GM12878 (cell line): ENCODE results near the gene ALKBH1. TPM values are rescaled to one million over a fixed set of nuclear protein-coding genes. Genes with fewer than 3 reads are reported as not detected.

Experiments
- ATAC-seq: fragments of 200-7000 bp; cut with Tn5 transposase; 3 replicates; pipeline ENCODE4 v1.9.1; 2020; ENCODE audit warnings: mild to moderate bottlenecking, moderate library complexity
- BruUV-seq: library from RNA; stranded (reverse); fragments of 400-500 nt; replicated peaks from 2 replicates; lab custom pipeline; 2021; lab: Mats Ljungman, UMichigan
- CTCF ChIA-PET: fragments of 300-600 bp; sonication (Branson Sonifier 250); formaldehyde crosslinking; extraction: SDS; loops from one replicate; lab custom pipeline; 2021; ENCODE audit warnings: inconsistent platforms; lab: Yijun Ruan, JAX
- POLR2A ChIA-PET: fragments of 350-600 bp; formaldehyde crosslinking; extraction: SDS; loops from one replicate; lab custom pipeline; 2021; ENCODE audit warnings: inconsistent platforms; lab: Charles Lee
- RAD21 ChIA-PET: fragments of 300-600 bp; sonication (Branson Sonifier 250); formaldehyde crosslinking; loops from one replicate; lab custom pipeline; 2023; ENCODE audit warnings: antibody characterized with exemption; ENCODE audit not compliant: unreplicated experiment; lab: Charles Lee
- SMC1A ChIA-PET: fragments of 300-600 bp; sonication (Branson Sonifier 250); formaldehyde crosslinking; loops from one replicate; lab custom pipeline; 2023; ENCODE audit not compliant: unreplicated experiment, uncharacterized antibody; lab: Charles Lee
- DNase-seq: peaks from one replicate; pipeline ENCODE4 v3.0.0-alpha.2; 2011; ENCODE audit warnings: low read depth, low spot score
- FAIRE-seq: peaks from 3 replicates; lab custom pipeline; 2011; peaks lifted over from hg19 to GRCh38; lab: Jason Lieb, UNC
- H2AFZ ChIP-seq: 2 replicates; pipeline ENCODE4 v1.6.0; 2011; ENCODE audit warnings: low read depth, low read length, control low read depth; ENCODE audit not compliant: control insufficient read depth
- H3K27ac ChIP-seq: 2 replicates; pipeline ENCODE4 v1.5.1; 2011; ENCODE audit warnings: control low read depth; ENCODE audit not compliant: control insufficient read depth, insufficient read depth
- H3K27me3 ChIP-seq, 2 experiments: replicated peaks in 1 of 2; 2 replicates each; pipeline versions ENCODE4 v1.6.0 to v1.6.1; 2011; ENCODE audit warnings: low read length in 1 of 2; ENCODE audit not compliant: control insufficient read depth in 2 of 2, insufficient read depth in 2 of 2
- H3K36me3 ChIP-seq, 2 experiments: 2 replicates each; pipeline ENCODE4 v1.5.1; 2011; ENCODE audit warnings: low read length in 1 of 2; ENCODE audit not compliant: control insufficient read depth in 2 of 2, insufficient read depth in 2 of 2
- H3K4me1 ChIP-seq: 2 replicates; pipeline ENCODE4 v1.6.1; 2011; ENCODE audit warnings: mild to moderate bottlenecking, low read length, moderate library complexity, mixed read lengths; ENCODE audit not compliant: control insufficient read depth, insufficient read depth
- H3K4me2 ChIP-seq: 2 replicates; pipeline ENCODE4 v1.6.0; 2011; ENCODE audit warnings: control low read depth; ENCODE audit not compliant: control insufficient read depth, insufficient read depth
- H3K4me3 ChIP-seq: fragments of 200-600 bp; sonication (generic); 2 replicates; pipeline ENCODE4 v1.5.1; 2016
- H3K79me2 ChIP-seq: 2 replicates; pipeline ENCODE4 v1.6.0; 2011; ENCODE audit warnings: low read length; ENCODE audit not compliant: control insufficient read depth, insufficient read depth
- H3K9ac ChIP-seq: 2 replicates; pipeline ENCODE4 v1.8.0; 2011; ENCODE audit warnings: low read length, control low read depth, mixed read lengths; ENCODE audit not compliant: control insufficient read depth, insufficient read depth
- H3K9me3 ChIP-seq: replicated peaks from 3 replicates; pipeline ENCODE4 v1.5.1; 2011; ENCODE audit warnings: mild to moderate bottlenecking, low read length; ENCODE audit not compliant: control insufficient read depth, insufficient read depth
- H4K20me1 ChIP-seq: 2 replicates; pipeline ENCODE4 v1.6.0; 2011; ENCODE audit not compliant: control insufficient read depth, insufficient read depth
- HCFC1 ChIP-seq: fragments of 150-350 bp; IDR thresholded peaks from 2 replicates; pipeline ENCODE4 v1.6.1; 2014; ENCODE audit warnings: low read length
- MEF2B ChIP-seq: fragments of 450-650 bp; IDR thresholded peaks from 2 replicates; pipeline ENCODE4 v1.6.1; 2018; ENCODE audit warnings: mild to moderate bottlenecking, moderate library complexity; ENCODE audit not compliant: partially characterized antibody, poor library complexity, severe bottlenecking
- NFXL1 ChIP-seq: fragments of 450-650 bp; IDR thresholded peaks from 2 replicates; pipeline ENCODE4 v1.6.1; 2017; ENCODE audit warnings: antibody characterized with exemption, mild to moderate bottlenecking, borderline replicate concordance
- NRF1 ChIP-seq: conservative IDR thresholded peaks from 2 replicates; pipeline ENCODE4 v1.6.1; 2011; ENCODE audit warnings: mild to moderate bottlenecking, low read depth, low read length, improper control_type of control experiment
- POLR2AphosphoS5 ChIP-seq: IDR thresholded peaks from 2 replicates; pipeline ENCODE4 v1.6.1; 2011; ENCODE audit warnings: mild to moderate bottlenecking, low read length, inconsistent platforms
- RB1 ChIP-seq: fragments of 450-650 bp; formaldehyde crosslinking; IDR thresholded peaks from 2 replicates; pipeline ENCODE4 v1.6.1; 2017; ENCODE audit warnings: mild to moderate bottlenecking, borderline replicate concordance
- RELA ChIP-seq: fragments of 450-650 bp; IDR thresholded peaks from 2 replicates; pipeline ENCODE4 v1.8.0; 2014; ENCODE audit warnings: borderline replicate concordance; ENCODE audit not compliant: partially characterized antibody
- RFX5 ChIP-seq: IDR thresholded peaks from 2 replicates; pipeline ENCODE4 v1.6.1; 2011; ENCODE audit warnings: low read depth, low read length, improper control_type of control experiment
- SIX5 ChIP-seq: IDR thresholded peaks from 2 replicates; pipeline ENCODE4 v1.6.1; 2011; ENCODE audit warnings: mild to moderate bottlenecking, low read depth, low read length, moderate library complexity; ENCODE audit not compliant: severe bottlenecking
- TAF1 ChIP-seq: IDR thresholded peaks from 2 replicates; pipeline ENCODE4 v1.6.1; 2011; ENCODE audit warnings: mild to moderate bottlenecking, low read depth, low read length, borderline replicate concordance
- WGBS: methylation state at CpG from one replicate; pipeline ENCODE4 v1.1.6; 2016; ENCODE audit warnings: low lambda C conversion rate; ENCODE audit not compliant: insufficient replicate concordance, insufficient coverage; ENCODE audit errors: missing lambda C conversion rate; 5-methylcytosine and 5-hydroxymethylcytosine counted together
- in situ Hi-C: fragments of 300-500 bp; cut with MboI; formaldehyde crosslinking; loops from 9 replicates; pipeline ENCODE4 v1.14.3; 2018; ENCODE audit warnings: mixed read lengths
- intact Hi-C: fragments of 100-400 bp; cut with micrococcal nuclease; formaldehyde crosslinking; loops from one replicate; pipeline ENCODE4 v1.14.2; 2022; ENCODE audit not compliant: unreplicated experiment
- polyA plus RNA-seq, 11 experiments: library from polyadenylated mRNA; depleted of rRNA in 4 of 11; unstranded in 6 of 11; stranded (reverse) in 5 of 11; fragments of >200 nt; fragmentation: Nextera tagmentation in 4 of 11; fragmentation: Illumina TruSeq in 1 of 11; extraction: Ambion mirVana in 4 of 11; extraction: Trizol in 1 of 11; gene quantifications; 1 replicate in 1 of 11; 2 replicates in 10 of 11; pipeline versions ENCODE4 v1.2.1 to v1.2.3, GENCODE V29; 2011 to 2016; ENCODE audit warnings: inconsistent platforms in 2 of 11, missing spikeins in 2 of 11, low read depth in 1 of 11
- total RNA-seq, 4 experiments: library from RNA; depleted of rRNA in 3 of 4; stranded (reverse); fragments of >200 nt in 3 of 4; fragmentation: Illumina TruSeq in 1 of 4; extraction: Trizol in 1 of 4; gene quantifications; 2 replicates each; pipeline versions ENCODE4 v1.2.1 to v1.2.3, GENCODE V29; 2013 to 2021
- TF ChIP-seq, protein P1 (sequence below): fragments of 450-650 bp; IDR thresholded peaks from 2 replicates; pipeline ENCODE4 v1.6.1; 2017; ENCODE audit warnings: low read depth, mild to moderate bottlenecking, moderate library complexity
- TF ChIP-seq, protein P2 (sequence below): fragments of 450-650 bp; formaldehyde crosslinking; IDR thresholded peaks from 2 replicates; pipeline ENCODE4 v1.5.0; 2022; ENCODE audit warnings: mild to moderate bottlenecking, missing genetic modification characterization

ALKBH1 gene
- total and polyA plus RNA-seq, 10 of the 15 experiments (the other 5 are each of a cell fraction or from before 2014, with no cell fraction given), result 6.5 to 24.1 (median 17.0) TPM

DNA sequence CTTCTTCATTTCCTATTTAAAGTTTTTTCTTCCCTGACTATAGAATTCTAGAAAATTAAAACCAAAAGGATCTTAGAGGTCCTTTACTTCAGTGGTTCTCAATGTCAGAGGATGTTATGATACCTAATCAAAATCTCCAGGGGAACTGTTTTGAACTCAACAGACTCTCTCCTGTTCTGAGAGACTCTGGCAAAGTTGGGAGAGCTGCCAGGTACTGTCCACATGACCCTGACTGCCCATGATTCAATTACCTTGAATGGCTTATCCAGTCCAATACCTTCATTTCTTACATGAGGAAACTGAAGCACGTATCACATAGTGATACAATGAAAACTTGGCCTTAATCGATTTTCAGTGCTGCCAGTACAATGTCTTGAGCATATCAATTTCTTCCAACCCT, 16.6 kb downstream of the ALKBH1 start:
- SMC1A ChIA-PET, result no interaction called here
- H3K4me3 ChIP-seq, result no peak overlapping the region
- H3K27ac ChIP-seq, result no peak overlapping the region
- H2AFZ ChIP-seq, result no peak overlapping the region
- peaks cover 2 to 9% of the 10 kb centered on the region in 2 experiments; a peak in 3 of 4 replicates for H3K36me3 ChIP-seq
- TF ChIP-seq SIX5 (no peak), HCFC1 (no peak), NFXL1 (no peak)
- no peak overlapping the region for H3K4me2 ChIP-seq
- ATAC-seq (no peak), FAIRE-seq (no peak), DNase-seq (no peak)
- no peak overlapping the region for H3K9ac ChIP-seq
- RAD21 ChIA-PET, result no interaction called here
- no peaks in the 10 kb centered on the region for H3K79me2 ChIP-seq
- no peaks in the 10 kb centered on the region for H4K20me1 ChIP-seq
- no TSS peak for BruUV-seq
- H3K4me1 ChIP-seq, result no peaks in the 10 kb centered on the region
- WGBS, result 96% methylated on average over 2 of the region's 2 CpGs
- intact Hi-C loops (no loop called here), in situ Hi-C loops (no loop called here)
- H3K27me3 ChIP-seq, result no peaks in the 10 kb centered on the region
- POLR2A ChIA-PET, result interaction anchor here (0.5 kb wide), 1 partner anchor 110 kb away, joined by 5 read pairs; no protein-coding TSS in a partner anchor
- CTCF ChIA-PET, result interaction anchor here (1.0 kb wide), 1 partner anchor 12 kb away, joined by 3 read pairs; no protein-coding TSS in a partner anchor
- H3K9me3 ChIP-seq, result no peaks in the 10 kb centered on the region

GRCh38 chr14:77682158-77682553, 25.7 kb downstream of the ALKBH1 start:
- no peak for DNase-seq
- BruUV-seq, result no TSS peak
- Histone ChIP-seq H3K4me2 (no peak overlapping the region), H3K4me3 (no peak overlapping the region), H4K20me1 (no peaks in the 10 kb centered on the region), H2AFZ (no peak overlapping the region), H3K4me1 (no peaks in the 10 kb centered on the region), H3K79me2 (no peaks in the 10 kb centered on the region), H3K9me3 (no peaks in the 10 kb centered on the region), H3K27ac (no peak overlapping the region), H3K36me3 (no peaks in the 10 kb centered on the region; a peak in 1 of 4 replicates), H3K27me3 (no peaks in the 10 kb centered on the region), H3K9ac (no peak overlapping the region)
- POLR2A ChIA-PET, result no interaction called here
- intact Hi-C loops (no loop called here), in situ Hi-C loops (no loop called here)
- CTCF ChIA-PET, result no interaction called here
- ATAC-seq, result no peak
- WGBS, result 59% methylated on average over 1 of the region's 1 CpG
- RAD21 ChIA-PET, result no interaction called here
- no peak for FAIRE-seq
- SMC1A ChIA-PET, result no interaction called here
- TF ChIP-seq RB1 (no peak), TAF1 (no peak), MEF2B (no peak), RFX5 (no peak), NRF1 (no peak), RELA (no peak), POLR2AphosphoS5 (no peak)
- TF ChIP-seq, protein P1, sequence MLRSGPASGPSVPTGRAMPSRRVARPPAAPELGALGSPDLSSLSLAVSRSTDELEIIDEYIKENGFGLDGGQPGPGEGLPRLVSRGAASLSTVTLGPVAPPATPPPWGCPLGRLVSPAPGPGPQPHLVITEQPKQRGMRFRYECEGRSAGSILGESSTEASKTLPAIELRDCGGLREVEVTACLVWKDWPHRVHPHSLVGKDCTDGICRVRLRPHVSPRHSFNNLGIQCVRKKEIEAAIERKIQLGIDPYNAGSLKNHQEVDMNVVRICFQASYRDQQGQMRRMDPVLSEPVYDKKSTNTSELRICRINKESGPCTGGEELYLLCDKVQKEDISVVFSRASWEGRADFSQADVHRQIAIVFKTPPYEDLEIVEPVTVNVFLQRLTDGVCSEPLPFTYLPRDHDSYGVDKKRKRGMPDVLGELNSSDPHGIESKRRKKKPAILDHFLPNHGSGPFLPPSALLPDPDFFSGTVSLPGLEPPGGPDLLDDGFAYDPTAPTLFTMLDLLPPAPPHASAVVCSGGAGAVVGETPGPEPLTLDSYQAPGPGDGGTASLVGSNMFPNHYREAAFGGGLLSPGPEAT, result no peak
- TF ChIP-seq, protein P2, sequence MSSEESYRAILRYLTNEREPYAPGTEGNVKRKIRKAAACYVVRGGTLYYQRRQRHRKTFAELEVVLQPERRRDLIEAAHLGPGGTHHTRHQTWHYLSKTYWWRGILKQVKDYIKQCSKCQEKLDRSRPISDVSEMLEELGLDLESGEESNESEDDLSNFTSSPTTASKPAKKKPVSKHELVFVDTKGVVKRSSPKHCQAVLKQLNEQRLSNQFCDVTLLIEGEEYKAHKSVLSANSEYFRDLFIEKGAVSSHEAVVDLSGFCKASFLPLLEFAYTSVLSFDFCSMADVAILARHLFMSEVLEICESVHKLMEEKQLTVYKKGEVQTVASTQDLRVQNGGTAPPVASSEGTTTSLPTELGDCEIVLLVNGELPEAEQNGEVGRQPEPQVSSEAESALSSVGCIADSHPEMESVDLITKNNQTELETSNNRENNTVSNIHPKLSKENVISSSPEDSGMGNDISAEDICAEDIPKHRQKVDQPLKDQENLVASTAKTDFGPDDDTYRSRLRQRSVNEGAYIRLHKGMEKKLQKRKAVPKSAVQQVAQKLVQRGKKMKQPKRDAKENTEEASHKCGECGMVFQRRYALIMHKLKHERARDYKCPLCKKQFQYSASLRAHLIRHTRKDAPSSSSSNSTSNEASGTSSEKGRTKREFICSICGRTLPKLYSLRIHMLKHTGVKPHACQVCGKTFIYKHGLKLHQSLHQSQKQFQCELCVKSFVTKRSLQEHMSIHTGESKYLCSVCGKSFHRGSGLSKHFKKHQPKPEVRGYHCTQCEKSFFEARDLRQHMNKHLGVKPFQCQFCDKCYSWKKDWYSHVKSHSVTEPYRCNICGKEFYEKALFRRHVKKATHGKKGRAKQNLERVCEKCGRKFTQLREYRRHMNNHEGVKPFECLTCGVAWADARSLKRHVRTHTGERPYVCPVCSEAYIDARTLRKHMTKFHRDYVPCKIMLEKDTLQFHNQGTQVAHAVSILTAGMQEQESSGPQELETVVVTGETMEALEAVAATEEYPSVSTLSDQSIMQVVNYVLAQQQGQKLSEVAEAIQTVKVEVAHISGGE (CRISPR knock-in tag), result no peak
